ENCODE data around the gene CACNA1E.

DNA sequence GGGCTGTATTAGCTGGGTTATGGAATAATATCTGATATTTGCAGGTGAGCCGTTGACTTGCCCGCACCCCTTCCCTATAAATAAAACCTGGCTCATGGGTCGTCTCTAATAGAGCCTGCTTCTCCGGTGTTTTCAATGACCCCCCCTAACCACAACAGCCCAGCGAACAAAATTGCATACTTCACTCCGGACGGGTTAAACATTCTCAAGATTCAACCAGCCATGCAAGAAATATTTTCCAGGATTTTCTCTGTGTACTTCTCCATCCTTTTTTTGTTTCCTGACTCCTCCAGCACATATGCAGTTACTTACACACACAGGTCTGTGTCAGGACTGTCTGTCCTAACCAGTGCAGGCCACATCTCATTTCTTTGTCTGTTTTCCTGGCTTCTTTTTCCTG lies 310.5 kb downstream of the CACNA1E start:
- TF ChIP-seq, protein P1, sequence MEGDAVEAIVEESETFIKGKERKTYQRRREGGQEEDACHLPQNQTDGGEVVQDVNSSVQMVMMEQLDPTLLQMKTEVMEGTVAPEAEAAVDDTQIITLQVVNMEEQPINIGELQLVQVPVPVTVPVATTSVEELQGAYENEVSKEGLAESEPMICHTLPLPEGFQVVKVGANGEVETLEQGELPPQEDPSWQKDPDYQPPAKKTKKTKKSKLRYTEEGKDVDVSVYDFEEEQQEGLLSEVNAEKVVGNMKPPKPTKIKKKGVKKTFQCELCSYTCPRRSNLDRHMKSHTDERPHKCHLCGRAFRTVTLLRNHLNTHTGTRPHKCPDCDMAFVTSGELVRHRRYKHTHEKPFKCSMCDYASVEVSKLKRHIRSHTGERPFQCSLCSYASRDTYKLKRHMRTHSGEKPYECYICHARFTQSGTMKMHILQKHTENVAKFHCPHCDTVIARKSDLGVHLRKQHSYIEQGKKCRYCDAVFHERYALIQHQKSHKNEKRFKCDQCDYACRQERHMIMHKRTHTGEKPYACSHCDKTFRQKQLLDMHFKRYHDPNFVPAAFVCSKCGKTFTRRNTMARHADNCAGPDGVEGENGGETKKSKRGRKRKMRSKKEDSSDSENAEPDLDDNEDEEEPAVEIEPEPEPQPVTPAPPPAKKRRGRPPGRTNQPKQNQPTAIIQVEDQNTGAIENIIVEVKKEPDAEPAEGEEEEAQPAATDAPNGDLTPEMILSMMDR (IDR thresholded peaks at IDR 0.05; ENCODE audit: poor library complexity): no peak
- TF ChIP-seq EZH2phosphoT487 (IDR thresholded peaks at IDR 0.05; ENCODE audit: low read depth, severe bottlenecking, unreplicated experiment): no peak

Data from hepatocyte (in vitro differentiated cells).